NCI-H1092 (cell line): ENCODE results near the gene PIK3C2G.
"Not testable (repeated sequence)": the region's sequence is repeated elsewhere in the genome, so short reads cannot be mapped to it uniquely, and the experiment has no call there.

Source experiments
- DNase-seq: peaks from one replicate; lab custom pipeline; 2025; lab: John Stamatoyannopoulos, UW

The PIK3C2G gene

DNA sequence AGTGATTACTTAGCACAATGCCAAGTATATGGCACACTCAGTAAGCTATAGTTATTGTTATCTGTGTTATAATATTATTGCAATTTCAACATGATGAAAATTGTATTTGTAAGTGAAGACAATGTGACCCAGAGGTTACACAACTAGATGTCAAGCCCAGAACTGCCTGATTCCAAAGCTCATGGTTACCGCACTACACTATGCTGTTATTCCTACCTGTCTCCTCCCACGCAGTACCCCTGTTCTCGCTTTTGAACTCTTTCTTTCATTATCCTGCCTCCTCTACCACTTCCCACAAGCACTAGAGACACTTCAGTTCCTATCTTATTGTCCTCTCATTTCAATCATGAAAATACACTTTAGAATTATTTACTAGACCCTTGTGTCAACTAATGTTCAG is 383.2 kb downstream of the PIK3C2G start:
- DNase-seq: no peak

DNA sequence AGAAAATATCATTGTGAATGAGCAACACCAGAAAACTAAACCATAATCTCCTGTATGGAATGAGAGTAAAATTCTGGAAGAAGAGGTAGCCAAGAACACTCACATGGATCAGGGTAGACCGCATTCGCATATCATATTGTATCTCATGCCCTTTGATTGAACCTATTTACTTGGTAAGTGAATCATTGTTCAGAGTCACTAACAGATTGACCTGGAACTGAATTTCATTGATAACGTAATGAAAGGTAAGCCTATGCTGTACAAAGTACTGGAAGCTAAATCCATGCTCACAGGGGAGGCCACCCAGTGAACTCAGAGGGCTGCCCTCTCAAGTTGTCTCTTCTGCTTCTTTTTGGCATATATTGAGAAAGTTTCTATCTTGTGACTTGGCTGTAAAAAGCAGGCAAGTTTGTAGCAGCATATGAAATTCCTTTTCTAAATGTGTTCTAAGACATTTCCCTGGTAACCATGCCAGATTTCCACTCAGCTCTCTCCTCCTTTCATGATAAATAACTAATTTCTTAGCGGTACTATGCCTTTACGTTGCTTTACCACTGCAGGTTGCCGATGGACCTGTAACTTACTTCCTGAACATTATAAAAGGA is 385.1 kb downstream of the PIK3C2G start:
- no peak for DNase-seq

DNA sequence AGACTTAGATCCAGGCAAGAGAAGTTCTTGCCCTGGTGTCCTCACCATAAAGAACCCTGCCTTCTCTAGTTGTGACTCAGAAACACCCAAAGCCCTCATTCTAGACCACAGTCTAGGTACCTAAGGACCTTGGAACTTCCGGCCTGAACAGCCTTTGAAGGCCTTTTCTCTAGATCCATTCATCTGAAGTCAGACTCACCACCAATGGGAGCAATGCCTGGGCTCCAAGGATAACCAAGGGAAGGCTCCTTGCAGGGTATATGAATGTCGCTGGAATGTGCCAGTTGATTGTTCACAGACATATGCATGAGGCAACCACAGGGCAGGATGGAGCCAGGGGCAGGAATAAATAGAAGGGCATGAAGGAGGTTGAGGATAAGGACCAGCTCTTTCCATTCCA is 390.2 kb downstream of the PIK3C2G start:
- DNase-seq: no peak

DNA sequence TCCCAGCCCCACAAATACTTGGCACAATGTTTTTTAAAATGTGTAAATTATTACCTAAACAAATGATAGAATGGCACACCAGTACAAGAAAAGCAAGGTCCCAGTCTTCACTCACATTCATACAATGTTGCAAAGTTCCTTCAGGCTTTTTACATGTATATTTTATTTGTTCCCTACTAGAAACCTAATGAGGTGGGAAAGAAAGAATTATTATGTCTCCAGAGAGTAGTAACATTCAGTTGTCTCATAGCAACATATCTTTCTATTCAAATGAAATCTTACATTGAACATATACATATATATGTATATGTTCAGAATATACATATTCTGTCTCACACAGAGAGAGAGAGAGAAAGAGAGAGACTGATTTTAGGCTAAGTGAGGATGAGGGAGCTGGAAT is 391.3 kb downstream of the PIK3C2G start:
- DNase-seq: no peak

DNA sequence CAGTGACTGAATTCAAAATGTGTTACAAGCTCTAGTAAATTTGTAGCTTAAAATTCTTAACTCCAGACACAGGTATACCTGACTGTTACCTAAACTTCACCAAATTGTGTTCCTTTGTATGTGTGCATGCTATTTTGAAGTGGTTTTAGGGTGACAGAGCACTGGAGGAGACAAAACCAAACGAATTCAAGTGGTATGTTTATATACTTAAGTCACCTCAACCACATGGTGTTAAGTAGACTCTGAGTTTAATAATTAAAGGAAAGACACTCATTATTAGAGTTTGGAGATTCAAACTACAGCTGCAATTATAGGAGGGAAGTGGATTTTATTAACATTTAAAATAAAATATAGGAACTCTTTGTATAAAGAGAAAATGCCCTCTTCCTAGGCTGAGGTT is 392.1 kb downstream of the PIK3C2G start:
- DNase-seq: no peak

DNA sequence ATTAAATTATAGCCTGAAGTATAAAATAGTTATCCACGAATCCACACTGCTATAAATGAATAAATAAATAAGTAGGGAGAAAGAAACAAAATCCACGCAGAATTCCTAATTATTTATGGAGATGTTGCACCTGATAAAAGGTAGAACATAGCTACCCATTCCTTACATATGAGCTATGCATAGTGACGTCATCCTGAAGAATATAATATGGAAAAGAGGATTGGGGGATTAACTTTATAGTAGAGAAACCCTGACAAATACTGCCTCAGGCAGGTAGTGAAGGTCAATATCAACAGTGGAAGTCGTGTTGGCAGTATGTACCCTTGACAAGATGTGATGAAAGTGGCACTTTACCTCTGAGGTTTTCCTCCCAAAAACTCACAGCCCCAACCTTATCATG is 394.0 kb downstream of the PIK3C2G start:
- no peak for DNase-seq

DNA sequence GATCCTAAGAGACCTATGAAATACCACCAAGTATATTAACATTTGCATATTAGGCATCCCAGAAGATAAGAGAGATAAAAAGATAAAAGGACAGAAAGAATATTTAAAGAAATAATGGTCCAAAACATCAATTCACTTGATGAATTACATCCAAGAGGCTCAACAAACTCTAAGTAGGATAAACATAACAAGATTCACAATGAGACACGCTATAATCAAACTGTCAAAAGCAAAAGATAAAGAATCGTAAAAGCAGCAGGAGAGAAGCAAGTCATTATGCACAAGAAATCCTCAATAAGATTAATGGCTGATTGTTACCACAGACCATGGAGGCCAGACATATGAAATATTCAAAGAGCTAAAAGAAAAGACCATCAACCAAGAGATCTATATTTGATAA is 396.9 kb downstream of the PIK3C2G start:
- no peak for DNase-seq

DNA sequence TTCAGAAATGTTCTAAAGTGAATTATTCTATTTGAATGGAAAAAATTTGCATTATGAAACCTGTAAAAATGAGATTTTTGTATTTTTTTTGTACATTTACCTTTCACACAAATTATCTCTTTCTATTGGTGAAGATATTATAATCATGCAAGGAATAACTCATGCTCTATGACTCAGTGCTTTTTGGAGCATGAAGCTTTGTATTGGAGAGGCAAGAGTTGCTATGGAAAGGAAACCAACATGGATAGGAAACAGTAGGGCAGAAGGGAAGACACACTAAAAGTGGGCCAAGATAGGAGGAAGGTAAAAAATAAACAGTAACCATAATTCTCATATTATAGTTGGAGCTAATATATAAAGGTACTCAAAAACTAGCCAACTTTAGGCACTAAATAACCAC is 397.5 kb downstream of the PIK3C2G start:
- DNase-seq: no peak

DNA sequence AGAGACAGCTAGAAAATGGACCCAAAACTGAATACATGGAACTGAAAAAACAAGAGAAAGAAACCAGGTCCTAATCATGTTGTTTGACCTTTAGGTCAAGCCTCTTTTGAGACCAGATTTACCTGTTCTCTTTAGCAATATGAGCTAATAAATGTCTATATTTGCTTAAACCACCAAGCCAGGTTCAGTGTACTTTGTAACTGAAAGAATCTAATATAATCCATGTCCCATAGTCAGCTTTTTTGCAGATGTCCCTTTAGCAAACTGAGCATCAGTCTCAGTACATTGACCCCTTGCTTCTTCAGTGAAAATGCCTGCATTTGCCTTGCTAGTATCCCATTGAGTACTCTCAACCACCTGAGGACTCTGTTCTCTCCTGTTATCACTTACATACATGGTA is 414.8 kb downstream of the PIK3C2G start:
- DNase-seq: no peak

DNA sequence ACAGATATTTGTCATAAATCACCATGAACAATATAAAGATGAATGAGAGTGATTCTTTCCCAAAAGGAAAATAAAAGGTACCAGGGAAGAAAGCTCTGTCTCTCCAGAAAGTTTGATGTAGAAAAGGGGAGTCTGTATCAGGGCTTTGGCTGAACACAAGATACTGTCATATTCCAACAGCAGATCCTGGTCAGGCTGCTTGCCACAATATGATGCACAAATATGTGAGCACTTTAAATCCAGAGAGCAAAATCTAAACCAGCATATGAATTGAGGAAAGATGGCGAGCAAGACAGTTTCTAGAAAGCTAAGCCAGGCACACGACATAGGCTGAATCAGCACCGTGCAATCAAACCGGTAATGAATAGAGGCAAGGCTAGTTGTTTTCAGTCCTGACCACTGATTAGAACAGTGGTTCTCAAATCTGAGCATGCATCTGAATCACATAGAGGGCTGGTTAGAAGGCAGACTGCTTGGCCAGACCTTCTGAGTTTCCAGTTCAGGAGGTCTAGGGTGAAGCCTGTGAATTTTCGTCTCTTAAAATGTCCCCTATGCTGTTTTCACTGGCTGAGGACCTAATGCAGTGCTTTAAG is 415.8 kb downstream of the PIK3C2G start:
- DNase-seq: no peak

DNA sequence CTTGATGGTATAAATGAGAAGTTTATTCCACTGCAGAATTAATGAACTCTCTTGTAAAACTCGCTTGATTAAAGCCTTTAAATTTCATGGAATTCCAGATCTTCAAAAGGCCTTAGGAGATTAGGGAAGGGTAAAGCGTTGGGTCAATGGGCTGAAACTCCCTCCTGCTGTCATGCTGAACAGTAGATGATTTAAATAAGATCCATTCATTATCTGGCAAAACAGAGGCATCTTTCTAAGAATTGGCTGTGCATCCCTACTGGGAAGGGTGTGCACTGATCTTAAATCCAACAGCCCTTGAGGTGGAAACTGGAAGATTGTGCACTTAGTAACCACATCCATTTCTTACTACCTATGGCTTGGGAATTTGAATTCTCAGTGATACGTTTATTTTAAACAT is 420.5 kb downstream of the PIK3C2G start:
- DNase-seq: no peak

DNA sequence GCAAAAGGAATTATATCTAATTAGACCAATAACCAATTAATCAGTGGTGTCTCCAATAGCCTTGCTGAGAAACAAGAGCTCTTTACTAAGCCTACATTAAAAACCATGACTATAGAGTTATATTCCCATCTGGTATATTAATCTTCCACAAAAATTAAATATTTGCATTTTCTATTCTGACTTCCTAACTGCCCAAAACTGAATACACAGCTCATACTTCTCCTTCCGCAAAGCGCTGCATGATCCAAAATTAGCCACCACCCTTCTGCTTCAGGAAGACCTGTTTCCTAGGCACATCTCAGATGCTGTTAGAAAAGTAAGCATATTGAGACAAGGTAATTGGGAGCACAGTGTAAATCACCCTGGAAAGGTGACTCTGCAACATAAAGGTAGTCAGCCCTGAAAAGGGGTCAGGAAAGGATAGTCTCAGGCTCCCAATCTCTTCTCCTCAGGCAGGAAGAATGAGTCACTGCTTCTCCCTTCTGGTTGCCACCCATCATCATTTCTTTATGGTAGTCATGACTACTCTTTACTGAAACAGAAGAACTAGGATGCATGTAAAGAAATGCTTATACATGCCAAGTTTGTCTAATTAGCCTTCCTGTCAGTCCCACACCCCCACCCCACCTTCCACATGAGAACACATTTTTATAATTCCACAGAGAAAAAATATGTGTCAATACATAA is 422.2 kb downstream of the PIK3C2G start:
- DNase-seq: no peak

DNA sequence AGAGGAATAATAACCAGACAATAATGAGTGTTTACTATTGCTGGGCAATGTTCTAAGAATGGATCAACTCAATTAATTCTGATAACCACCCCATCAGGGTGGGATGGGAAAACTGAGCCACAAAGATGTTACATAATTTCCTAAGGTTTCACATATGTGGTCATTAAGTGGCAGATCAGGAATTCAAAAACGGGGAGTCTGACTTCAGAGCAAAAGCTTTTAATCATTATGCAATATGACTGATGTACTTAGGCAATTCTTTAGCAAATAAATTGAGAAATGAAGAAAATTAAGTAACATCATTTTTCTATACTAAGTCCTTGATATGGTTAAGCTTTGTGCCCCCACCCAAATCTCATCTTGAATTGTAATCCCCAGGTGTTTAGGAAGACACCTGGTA is 423.1 kb downstream of the PIK3C2G start:
- DNase-seq: no peak

DNA sequence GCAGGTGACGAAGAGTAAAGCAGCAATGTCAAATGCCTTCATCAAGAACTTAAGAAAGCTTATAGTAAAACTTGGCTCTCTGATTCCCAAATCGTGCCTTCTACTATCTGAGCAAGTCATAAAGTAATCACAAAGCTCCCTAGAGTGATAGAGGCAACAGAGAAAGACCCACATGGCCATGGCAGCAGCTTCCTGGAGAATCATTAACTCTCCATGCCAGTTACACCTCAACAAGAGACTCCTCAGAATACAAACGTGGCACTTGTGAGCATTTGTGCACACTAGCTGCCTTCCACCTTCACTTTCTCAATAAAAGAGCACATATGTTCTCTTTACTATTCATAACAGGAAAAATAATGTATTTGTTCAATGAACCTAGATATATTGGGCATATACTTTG is 428.5 kb downstream of the PIK3C2G start:
- DNase-seq: no peak

DNA sequence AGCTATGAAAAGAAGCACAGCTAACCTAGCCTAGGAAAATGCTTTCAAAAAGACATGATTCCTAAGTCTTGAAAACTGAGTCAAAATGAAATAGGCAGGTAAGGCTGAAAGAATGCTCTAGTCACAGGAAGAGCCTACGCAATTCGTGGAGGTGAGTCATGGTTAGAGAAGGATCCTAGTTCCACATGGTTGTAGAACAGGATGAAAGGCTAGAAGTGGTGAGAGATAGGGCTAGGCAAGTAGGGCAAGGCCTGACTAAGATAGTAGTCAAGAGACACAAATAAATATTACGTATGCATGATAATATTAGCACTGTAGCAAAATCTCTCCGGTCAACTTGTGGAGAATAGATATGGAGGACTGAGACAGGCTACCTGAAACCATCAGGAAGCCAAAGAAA is 429.3 kb downstream of the PIK3C2G start:
- no peak for DNase-seq

DNA sequence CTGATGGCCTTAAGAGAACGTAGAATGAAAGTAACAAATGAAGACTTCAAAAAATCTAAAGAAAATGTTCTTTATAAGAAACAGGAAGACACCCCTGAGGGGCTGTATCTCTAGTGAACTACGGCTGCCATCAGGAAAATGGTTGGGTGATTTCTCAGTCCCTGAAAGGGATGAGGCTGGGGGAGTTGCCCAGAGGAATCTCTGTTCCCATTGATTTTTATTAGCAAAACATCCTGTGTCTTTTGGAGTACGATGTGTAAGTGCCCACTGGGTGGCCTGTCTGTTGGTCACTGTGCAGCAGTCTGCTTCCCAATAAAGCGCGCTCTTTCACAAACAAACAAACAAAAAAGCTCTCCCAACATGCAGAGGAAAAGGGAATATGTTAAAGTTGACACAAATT is 432.7 kb downstream of the PIK3C2G start:
- not testable (repeated sequence) for DNase-seq

DNA sequence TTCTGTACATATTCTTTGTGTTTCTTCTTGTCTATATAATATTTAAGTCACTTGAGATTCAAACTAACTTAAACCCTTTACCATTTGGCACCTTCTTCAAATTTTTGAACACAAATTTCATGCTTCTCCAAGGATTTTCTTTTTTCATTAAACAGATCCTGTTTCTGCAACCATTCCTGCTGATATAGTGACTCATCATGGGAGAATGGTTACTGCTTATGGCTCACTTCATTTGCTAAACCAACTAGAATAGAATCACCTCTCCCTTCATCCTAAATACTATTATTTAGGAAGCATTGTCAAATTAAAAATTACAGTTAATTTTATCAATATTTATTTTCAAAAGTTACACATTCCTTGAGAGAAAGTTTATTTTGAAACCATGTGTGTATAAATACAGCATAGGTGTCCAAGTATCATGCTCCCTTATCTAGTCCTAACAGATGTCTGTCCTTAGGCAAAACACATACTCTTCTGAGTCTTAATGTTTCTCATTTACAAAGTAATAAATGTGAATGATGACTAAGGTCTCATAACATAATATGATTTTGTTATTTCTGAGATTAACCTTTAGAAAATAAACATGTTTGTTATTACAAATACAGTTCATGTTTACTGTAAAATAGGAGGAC is 435.8 kb downstream of the PIK3C2G start:
- DNase-seq: no peak
